ENCODE measurements around the gene FOCAD.

GRCh38 chr9:20783057-20784038 is 99.3 kb downstream of the FOCAD start:
- TF ChIP-seq CTCF (IDR thresholded peaks at IDR 0.05): no peak
- no peak for TF ChIP-seq POLR2A (IDR thresholded peaks at IDR 0.05)

Data from body of pancreas (tissue), 4 donors.